Measurements from ENCODE around the gene RIPK4.
"Not testable (repeated sequence)": the region's sequence is repeated elsewhere in the genome, so short reads cannot be mapped to it uniquely, and the experiment has no call there.

The RIPK4 gene

DNA sequence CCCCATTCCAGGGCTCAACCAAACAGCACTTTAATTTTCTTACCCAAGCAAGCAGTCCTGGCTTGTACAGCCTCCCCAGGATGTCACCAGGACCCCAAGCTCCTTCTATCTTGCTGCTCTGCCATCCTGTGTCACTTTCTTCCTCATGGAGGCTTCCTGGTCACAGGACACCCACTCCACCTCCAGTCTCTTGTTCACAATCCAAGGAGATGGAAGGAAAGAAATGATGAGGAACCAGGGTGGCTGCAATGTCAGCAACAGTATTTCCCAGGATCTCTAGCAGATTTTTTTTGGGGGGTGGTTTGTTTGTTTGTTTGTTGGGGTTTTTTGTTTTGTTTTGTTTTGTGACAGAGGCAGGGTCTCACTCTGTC lies 58.9 kb downstream of the RIPK4 start:
- no peaks in the 10 kb centered on the region for H3K27me3 ChIP-seq (ENCODE audit: control insufficient read depth, insufficient read depth, low read length)
- H3K27ac ChIP-seq (ENCODE audit: low read depth, low read length) = no peak overlapping the region
- no peak overlapping the region for H3K9ac ChIP-seq (ENCODE audit: low read length)
- no peak overlapping the region for H3K4me3 ChIP-seq (ENCODE audit: low read length)
- no peaks in the 10 kb centered on the region for H3K36me3 ChIP-seq (ENCODE audit: control insufficient read depth, insufficient read depth, low read length)
- H3K4me1 ChIP-seq (ENCODE audit: control insufficient read depth, insufficient read depth, low read length) = no peaks in the 10 kb centered on the region

DNA sequence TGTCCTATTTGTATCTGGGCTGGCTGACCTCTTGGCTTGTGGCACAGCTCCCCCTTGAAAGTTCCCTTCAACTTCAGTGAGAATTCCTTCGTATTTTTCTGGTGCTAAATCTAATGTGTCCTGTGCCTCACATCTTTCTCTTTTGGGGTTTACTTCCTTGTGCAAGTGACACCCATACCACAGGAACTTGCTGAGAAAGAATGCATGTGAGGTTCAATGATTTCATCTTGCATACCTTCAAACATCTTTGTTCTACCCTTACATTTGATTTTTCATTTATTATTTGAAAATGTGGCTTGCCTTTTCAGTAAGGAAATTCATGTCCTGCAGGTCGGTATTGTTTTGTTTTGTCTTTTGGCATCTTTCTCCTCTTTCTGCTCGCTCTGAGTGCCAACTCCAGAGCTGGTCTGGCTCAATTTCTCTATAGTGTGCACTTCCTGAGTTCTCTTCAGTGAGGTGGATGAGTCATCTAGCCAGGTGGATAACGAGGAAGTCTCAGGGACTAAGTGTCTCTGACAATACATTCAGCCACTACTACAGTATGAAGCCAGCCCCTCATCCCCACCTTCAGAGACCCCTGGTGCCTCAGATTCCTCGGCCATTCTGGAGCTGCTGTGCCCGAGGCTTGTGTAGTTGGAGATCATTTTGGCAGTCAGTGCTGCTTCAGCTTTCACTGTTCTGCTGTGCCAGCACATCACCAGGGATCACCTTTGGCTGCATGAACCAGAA lies 59.5 kb downstream of the RIPK4 start:
- H3K27me3 ChIP-seq (ENCODE audit: control insufficient read depth, insufficient read depth, low read length) = no peaks in the 10 kb centered on the region
- H3K9ac ChIP-seq (ENCODE audit: low read length) = no peak overlapping the region
- H3K4me1 ChIP-seq (ENCODE audit: control insufficient read depth, insufficient read depth, low read length) = no peaks in the 10 kb centered on the region
- H3K4me3 ChIP-seq (ENCODE audit: low read length) = no peak overlapping the region
- H3K27ac ChIP-seq (ENCODE audit: low read depth, low read length) = no peak overlapping the region
- no peaks in the 10 kb centered on the region for H3K36me3 ChIP-seq (ENCODE audit: control insufficient read depth, insufficient read depth, low read length)

DNA sequence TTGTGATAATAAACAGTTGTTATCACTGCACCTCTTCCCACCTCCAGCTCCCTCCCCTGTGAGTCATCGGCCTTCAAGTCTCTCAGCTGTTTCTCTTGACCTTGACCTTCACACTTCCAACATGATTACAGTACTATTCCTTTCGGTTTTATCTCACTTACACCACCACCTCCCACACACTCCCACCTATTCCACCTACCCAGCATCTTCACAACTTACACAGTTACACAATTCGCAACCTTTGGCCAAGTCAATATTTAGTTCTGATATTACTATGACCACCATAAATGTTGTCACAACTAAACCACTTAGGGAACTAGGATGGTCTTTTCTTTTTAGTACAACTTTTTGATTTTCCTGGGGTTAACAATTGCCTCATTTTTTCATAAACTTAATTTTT lies 60.2 kb downstream of the RIPK4 start:
- H3K4me3 ChIP-seq (ENCODE audit: low read length) = no peak overlapping the region
- H3K4me1 ChIP-seq (ENCODE audit: control insufficient read depth, insufficient read depth, low read length) = no peaks in the 10 kb centered on the region
- no peaks in the 10 kb centered on the region for H3K27me3 ChIP-seq (ENCODE audit: control insufficient read depth, insufficient read depth, low read length)
- no peaks in the 10 kb centered on the region for H3K36me3 ChIP-seq (ENCODE audit: control insufficient read depth, insufficient read depth, low read length)
- H3K9ac ChIP-seq (ENCODE audit: low read length) = no peak overlapping the region
- H3K27ac ChIP-seq (ENCODE audit: low read depth, low read length) = no peak overlapping the region

DNA sequence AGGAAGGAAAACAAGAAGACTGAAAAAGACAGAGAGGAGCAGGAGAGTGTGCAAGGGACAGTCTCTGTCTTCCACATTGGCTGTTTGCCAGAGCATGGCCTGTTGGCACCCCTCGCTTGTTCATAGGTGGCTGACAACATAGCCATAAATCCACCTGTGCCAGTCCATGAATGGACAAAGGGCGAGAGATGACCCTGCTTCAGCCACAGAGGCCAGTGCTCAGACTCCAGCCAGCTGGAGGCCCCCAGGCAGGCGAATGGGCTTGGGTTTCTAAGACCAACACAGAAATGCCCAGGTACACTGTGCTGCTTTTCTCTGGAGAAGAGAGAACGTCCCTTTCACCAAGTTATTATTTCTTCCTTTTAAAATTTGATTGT lies 60.6 kb downstream of the RIPK4 start:
- no peaks in the 10 kb centered on the region for H3K36me3 ChIP-seq (ENCODE audit: control insufficient read depth, insufficient read depth, low read length)
- H3K4me1 ChIP-seq (ENCODE audit: control insufficient read depth, insufficient read depth, low read length) = no peaks in the 10 kb centered on the region
- H3K27ac ChIP-seq (ENCODE audit: low read depth, low read length) = no peak overlapping the region
- H3K4me3 ChIP-seq (ENCODE audit: low read length) = no peak overlapping the region
- H3K27me3 ChIP-seq (ENCODE audit: control insufficient read depth, insufficient read depth, low read length) = no peaks in the 10 kb centered on the region
- H3K9ac ChIP-seq (ENCODE audit: low read length) = no peak overlapping the region

DNA sequence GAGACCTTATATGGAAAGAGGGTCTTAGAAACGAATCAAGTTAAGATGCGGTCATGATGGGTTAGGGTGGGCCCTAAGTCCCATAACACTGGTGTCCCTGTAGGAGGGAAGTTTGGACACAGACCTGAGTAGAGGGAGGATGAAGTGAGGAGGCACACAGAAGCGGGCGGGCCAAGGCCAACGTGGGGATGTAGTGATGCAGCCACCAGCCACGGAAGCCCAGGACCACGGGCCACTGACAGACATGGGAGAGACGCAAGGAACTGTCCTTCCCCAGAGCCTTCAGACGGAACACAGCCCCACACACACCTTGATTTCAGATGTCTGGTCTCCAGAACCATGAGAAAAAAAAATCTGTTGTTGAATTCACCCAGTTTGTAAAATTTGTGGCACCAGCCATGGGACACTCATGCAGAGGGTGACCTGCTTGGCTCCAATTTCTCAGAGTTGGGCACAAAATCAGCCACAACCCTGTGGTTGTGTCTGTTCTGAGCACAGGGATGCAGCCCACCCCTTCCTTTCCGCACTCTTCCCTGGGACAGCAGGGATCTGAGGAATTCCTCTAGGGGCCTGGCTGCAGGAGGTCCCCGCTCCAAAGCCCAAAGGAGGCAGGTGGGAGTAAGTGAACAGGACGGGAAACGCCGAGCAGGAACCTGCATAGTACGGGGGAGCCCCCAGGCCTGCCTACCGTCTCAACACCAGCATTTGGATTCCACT lies 61.1 kb downstream of the RIPK4 start:
- no peak overlapping the region for H3K4me3 ChIP-seq (ENCODE audit: low read length)
- H3K27ac ChIP-seq (ENCODE audit: low read depth, low read length) = no peak overlapping the region
- no peaks in the 10 kb centered on the region for H3K4me1 ChIP-seq (ENCODE audit: control insufficient read depth, insufficient read depth, low read length)
- no peaks in the 10 kb centered on the region for H3K36me3 ChIP-seq (ENCODE audit: control insufficient read depth, insufficient read depth, low read length)
- H3K9ac ChIP-seq (ENCODE audit: low read length) = no peak overlapping the region
- H3K27me3 ChIP-seq (ENCODE audit: control insufficient read depth, insufficient read depth, low read length) = no peaks in the 10 kb centered on the region

DNA sequence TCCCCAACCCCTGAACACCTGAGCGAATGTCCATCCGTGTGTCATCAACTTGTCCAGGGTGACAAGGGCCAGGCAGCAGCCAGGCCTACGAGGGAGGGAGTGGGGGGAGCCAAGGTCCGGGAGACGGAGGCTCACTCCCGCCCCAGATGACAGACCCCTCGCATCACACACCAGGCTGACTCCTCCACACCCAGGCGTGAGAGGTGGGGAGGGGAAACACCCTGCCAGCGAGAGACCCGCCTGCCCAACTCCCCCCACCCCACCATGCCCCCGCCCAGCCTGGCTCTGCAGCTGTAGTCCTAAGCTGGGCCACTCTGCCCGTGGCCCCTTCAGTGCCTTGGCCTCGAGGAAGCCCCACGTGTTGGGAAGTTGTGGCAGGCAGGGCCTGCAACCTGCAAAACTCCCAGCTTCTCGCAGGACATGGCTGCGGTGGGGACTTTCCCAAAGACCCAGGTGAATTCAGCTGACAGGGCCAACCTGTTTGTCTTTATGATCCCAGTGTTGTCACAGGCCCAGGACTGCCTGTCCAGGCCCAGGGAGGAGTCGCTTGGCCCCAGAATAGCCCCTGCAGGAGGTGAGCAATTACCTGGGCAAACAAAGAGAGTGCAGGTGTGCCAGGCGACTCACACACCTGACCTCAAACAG lies 62.9 kb downstream of the RIPK4 start:
- Histone ChIP-seq H3K27me3 (ENCODE audit: control insufficient read depth, insufficient read depth, low read length) (no peaks in the 10 kb centered on the region), H3K4me3 (ENCODE audit: low read length) (no peak overlapping the region), H3K9ac (ENCODE audit: low read length) (no peak overlapping the region), H3K4me1 (ENCODE audit: control insufficient read depth, insufficient read depth, low read length) (no peaks in the 10 kb centered on the region), H3K27ac (ENCODE audit: low read depth, low read length) (no peak overlapping the region), H3K36me3 (ENCODE audit: control insufficient read depth, insufficient read depth, low read length) (no peaks in the 10 kb centered on the region)

DNA sequence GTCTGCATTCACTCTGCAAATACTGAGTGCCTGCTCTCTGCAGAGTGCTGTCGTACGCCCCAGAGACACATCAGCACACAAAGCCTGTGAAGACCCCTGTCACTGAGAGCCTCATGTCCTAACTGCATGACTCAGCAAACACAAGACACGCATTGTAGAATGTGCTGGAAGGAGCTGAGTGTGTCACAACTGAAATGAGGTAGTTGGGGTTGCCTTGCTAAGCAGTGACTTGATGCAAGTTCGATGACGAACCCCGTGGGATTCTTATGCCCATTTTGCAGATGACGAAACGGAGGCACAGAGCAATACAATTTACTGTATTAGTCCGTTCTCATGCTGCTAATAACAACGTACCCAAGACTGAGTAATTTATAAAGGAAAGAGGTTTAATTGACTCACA lies 65.1 kb downstream of the RIPK4 start:
- no peak overlapping the region for H3K27ac ChIP-seq (ENCODE audit: low read depth, low read length)
- no peaks in the 10 kb centered on the region for H3K4me1 ChIP-seq (ENCODE audit: control insufficient read depth, insufficient read depth, low read length)
- H3K27me3 ChIP-seq (ENCODE audit: control insufficient read depth, insufficient read depth, low read length) = no peaks in the 10 kb centered on the region
- no peak overlapping the region for H3K4me3 ChIP-seq (ENCODE audit: low read length)
- no peak overlapping the region for H3K9ac ChIP-seq (ENCODE audit: low read length)
- H3K36me3 ChIP-seq (ENCODE audit: control insufficient read depth, insufficient read depth, low read length) = no peaks in the 10 kb centered on the region

DNA sequence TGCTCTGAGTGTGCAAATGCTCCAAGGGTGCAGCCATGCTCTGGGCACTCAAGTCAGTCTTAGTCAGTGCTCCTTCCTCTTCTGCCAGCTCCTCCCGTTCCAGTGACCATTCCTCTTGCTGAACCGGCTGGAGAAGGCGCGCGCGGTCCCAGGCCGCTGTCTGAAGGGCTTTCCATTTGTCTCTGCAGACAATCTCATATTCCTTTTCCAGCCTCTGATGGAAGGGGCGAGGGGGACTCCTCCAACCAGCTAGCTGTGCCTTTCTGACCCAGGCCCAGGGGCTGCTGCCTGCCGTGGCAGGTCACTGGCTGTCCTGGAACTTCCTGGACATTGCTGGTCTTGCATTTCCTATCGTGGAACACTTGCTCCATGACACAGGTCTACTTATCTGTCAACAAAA lies 67.5 kb downstream of the RIPK4 start:
- H3K36me3 ChIP-seq (ENCODE audit: control insufficient read depth, insufficient read depth, low read length) = no peaks in the 10 kb centered on the region
- no peak overlapping the region for H3K9ac ChIP-seq (ENCODE audit: low read length)
- H3K27ac ChIP-seq (ENCODE audit: low read depth, low read length) = no peak overlapping the region
- no peaks in the 10 kb centered on the region for H3K27me3 ChIP-seq (ENCODE audit: control insufficient read depth, insufficient read depth, low read length)
- H3K4me3 ChIP-seq (ENCODE audit: low read length) = no peak overlapping the region
- no peaks in the 10 kb centered on the region for H3K4me1 ChIP-seq (ENCODE audit: control insufficient read depth, insufficient read depth, low read length)

DNA sequence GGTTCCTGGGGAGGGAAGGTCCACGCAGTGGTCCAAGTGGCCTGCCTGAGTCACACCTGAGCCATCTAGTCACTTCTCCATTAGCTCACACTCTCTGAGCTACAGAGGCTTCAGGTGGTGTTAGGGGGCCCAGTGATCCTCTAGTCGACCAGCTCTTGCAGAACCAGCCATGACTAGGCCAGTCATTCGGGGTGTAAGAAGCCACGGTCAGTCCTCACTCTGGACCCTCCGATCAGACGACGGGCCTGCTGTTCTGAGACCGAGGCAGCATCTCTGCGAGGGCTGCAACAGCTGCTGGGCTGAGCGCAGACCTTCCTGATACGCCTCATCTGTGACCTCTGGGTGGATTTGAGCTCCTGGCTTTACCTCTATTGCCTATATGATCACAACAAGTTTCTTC lies 68.8 kb downstream of the RIPK4 start:
- Histone ChIP-seq H3K4me3 (ENCODE audit: low read length) (no peak overlapping the region), H3K9ac (ENCODE audit: low read length) (no peak overlapping the region), H3K27ac (ENCODE audit: low read depth, low read length) (no peak overlapping the region), H3K36me3 (ENCODE audit: control insufficient read depth, insufficient read depth, low read length) (no peaks in the 10 kb centered on the region), H3K4me1 (ENCODE audit: control insufficient read depth, insufficient read depth, low read length) (no peaks in the 10 kb centered on the region), H3K27me3 (ENCODE audit: control insufficient read depth, insufficient read depth, low read length) (no peaks in the 10 kb centered on the region)

DNA sequence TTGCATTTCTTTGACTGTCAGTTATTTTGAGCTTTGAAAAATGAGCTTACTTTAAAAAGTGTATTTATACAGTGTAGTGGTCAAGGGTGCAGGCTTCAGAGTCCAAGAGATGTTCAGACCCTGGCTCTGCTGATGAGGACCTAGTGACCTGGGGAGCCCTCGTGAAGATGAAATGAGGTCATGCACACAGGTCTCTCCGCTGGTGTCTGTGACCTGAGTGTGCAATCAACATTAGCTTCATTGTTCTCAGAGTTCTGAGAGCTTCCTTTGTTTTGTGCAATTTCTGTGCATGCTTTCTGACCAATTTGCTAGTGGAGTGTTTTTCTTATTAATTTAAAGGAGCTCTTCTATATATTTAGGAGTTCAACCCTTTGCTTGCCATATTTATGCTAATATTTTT lies 71.3 kb downstream of the RIPK4 start:
- Histone ChIP-seq H3K27ac (ENCODE audit: low read depth, low read length) (no peak overlapping the region), H3K4me1 (ENCODE audit: control insufficient read depth, insufficient read depth, low read length) (no peaks in the 10 kb centered on the region)

DNA sequence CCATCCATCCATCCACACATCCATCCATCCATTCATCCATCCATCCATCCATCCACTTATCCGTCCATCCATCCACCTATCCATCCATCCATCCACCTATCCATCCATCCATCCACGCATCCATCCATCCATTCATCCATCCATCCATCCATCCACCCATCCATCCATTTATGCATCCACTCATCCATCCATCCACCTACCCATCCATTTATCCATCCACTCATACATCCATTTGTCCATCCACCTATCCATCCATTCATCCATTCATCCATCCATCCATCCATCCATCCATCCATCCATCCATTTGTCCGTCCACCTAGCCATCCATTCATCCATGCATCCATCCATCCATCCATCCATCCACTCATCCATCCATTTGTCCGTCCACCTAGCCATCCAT lies 72.8 kb downstream of the RIPK4 start:
- H3K9ac ChIP-seq (ENCODE audit: low read length); H3K4me1 ChIP-seq (ENCODE audit: control insufficient read depth, insufficient read depth, low read length); H3K27ac ChIP-seq (ENCODE audit: low read depth, low read length); H3K4me3 ChIP-seq (ENCODE audit: low read length); H3K36me3 ChIP-seq (ENCODE audit: control insufficient read depth, insufficient read depth, low read length); H3K27me3 ChIP-seq (ENCODE audit: control insufficient read depth, insufficient read depth, low read length): not testable (repeated sequence)

More for the DNA sequence above, 71.3 kb downstream of the RIPK4 start:
- Histone ChIP-seq H3K4me3 (ENCODE audit: low read length) (no peak overlapping the region), H3K36me3 (ENCODE audit: control insufficient read depth, insufficient read depth, low read length) (no peaks in the 10 kb centered on the region), H3K27me3 (ENCODE audit: control insufficient read depth, insufficient read depth, low read length) (no peaks in the 10 kb centered on the region), H3K9ac (ENCODE audit: low read length) (no peak overlapping the region)

DNA sequence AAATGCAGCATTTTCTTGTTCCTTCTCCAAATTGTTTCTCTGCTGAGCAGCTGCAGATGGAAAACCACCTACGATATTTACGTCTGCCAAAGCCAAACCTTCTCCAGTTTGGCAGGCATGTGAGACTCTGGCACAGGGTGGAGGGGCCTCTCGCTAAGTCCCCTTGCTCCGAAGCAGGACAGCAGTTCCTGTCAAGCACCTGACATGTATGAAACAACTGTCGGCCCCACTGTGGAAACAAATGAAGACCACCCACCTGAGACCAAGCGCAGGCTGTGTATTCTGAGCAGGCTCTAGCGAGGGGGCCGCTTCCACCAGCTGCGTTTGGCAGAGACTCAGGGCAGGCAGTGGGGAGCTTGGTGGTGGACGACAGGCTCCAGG lies 74.7 kb downstream of the RIPK4 start:
- H3K27ac ChIP-seq (ENCODE audit: low read depth, low read length) = no peak overlapping the region
- no peak overlapping the region for H3K9ac ChIP-seq (ENCODE audit: low read length)
- H3K4me3 ChIP-seq (ENCODE audit: low read length) = no peak overlapping the region
- no peaks in the 10 kb centered on the region for H3K27me3 ChIP-seq (ENCODE audit: control insufficient read depth, insufficient read depth, low read length)
- H3K4me1 ChIP-seq (ENCODE audit: control insufficient read depth, insufficient read depth, low read length) = no peaks in the 10 kb centered on the region
- no peaks in the 10 kb centered on the region for H3K36me3 ChIP-seq (ENCODE audit: control insufficient read depth, insufficient read depth, low read length)
